Measurements from ENCODE around the gene PET100. TPM values are rescaled to one million over a fixed set of nuclear protein-coding genes. Genes with fewer than 3 reads are reported as not detected.

The PET100 gene
- total RNA-seq, 1 experiment from 2014 or later = 62.1 TPM

Other genes with a start within 250 kb of the PET100 start
- gene PEX11G, start 140.8 kb upstream of the PET100 start, total RNA-seq (2014; rRNA removed; shearing (Covaris generic)) = not detected in 2 replicates
- gene ZNF358, start 113.7 kb upstream of the PET100 start, total RNA-seq (2014; rRNA removed; shearing (Covaris generic)) = 28.8 and 33.8 TPM in 2 replicates
- 3.8 and 5.8 TPM in 2 replicates for gene MCOLN1, start 107.2 kb upstream of the PET100 start, total RNA-seq (2014; rRNA removed; shearing (Covaris generic))
- 14.2 and 17.3 TPM in 2 replicates for gene PNPLA6, start 94.1 kb upstream of the PET100 start, total RNA-seq (2014; rRNA removed; shearing (Covaris generic))
- gene CAMSAP3, start 33.9 kb upstream of the PET100 start, total RNA-seq (2014; rRNA removed; shearing (Covaris generic)) = 0.04 and 0.10 TPM in 2 replicates
- 29.5 and 33.0 TPM in 2 replicates for gene XAB2, start 248 bp upstream of the PET100 start, total RNA-seq (2014; rRNA removed; shearing (Covaris generic))
- not detected in 2 replicates for gene PCP2, start 3.9 kb downstream of the PET100 start, total RNA-seq (2014; rRNA removed; shearing (Covaris generic))
- gene STXBP2, start 7.3 kb downstream of the PET100 start, total RNA-seq (2014; rRNA removed; shearing (Covaris generic)) = 0.15 TPM in 1 of 2 replicates, not detected in the other
- not detected in 2 replicates for gene RETN, start 39.3 kb downstream of the PET100 start, total RNA-seq (2014; rRNA removed; shearing (Covaris generic))
- gene MCEMP1, start 47.3 kb downstream of the PET100 start, total RNA-seq (2014; rRNA removed; shearing (Covaris generic)) = not detected in 2 replicates
- 18.5 and 25.1 TPM in 2 replicates for gene TRAPPC5, start 51.0 kb downstream of the PET100 start, total RNA-seq (2014; rRNA removed; shearing (Covaris generic))
- not detected in 2 replicates for gene FCER2, start 72.3 kb downstream of the PET100 start, total RNA-seq (2014; rRNA removed; shearing (Covaris generic))
- not detected in 2 replicates for gene CLEC4G, start 102.3 kb downstream of the PET100 start, total RNA-seq (2014; rRNA removed; shearing (Covaris generic))
- not detected in 2 replicates for gene CD209, start 117.7 kb downstream of the PET100 start, total RNA-seq (2014; rRNA removed; shearing (Covaris generic))
- gene CLEC4M, start 133.4 kb downstream of the PET100 start, total RNA-seq (2014; rRNA removed; shearing (Covaris generic)) = not detected in 2 replicates
- 5.5 and 6.0 TPM in 2 replicates for gene EVI5L, start 200.4 kb downstream of the PET100 start, total RNA-seq (2014; rRNA removed; shearing (Covaris generic))
- gene PRR36, start 244.6 kb downstream of the PET100 start, total RNA-seq (2014; rRNA removed; shearing (Covaris generic)) = not detected in 2 replicates